ENCODE data around the gene D2HGDH.

Gene D2HGDH

DNA sequence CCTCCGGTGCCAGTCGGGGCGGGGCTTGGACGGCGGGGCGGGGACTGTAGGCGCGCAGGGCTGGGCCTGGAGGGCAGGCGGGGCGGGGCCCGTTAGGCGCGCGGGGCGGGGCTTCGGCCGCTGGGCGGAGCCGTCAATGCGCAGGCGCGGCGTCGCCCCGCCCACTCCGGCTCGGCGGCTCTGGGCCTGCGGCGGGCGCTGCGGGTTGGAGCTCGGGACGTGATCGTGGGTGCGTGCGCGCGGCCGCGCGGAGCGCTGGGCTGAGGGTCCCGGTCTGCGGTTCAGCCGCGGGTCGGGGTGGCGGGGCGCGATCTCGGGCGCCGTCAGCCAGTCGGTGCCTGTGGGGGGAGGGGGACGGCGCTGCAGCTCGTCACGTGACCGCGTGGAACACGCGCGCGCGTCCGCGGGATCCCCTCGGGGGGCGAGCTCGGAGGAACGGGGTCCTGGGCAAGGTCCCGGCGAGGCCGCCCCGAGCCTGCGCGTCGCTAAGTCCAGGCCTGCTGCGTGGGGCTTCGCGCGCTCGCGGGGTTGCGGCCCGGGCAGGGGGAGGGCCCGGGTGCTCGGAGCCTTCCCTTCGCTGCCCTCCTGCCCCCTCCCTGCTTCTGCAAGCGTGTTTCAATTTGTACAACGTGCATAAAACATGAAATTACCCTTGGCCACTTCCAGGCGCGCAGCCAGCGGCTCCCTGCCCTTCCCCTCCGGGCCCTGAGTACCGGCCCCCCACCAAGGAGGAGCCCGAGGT, at the start of gene D2HGDH:
D2HGDH (plus strand) TSS at position 164 of the 742 bp plus-strand sequence. CDS start 595 bp downstream, outside the sequence.
- H3K4me3 ChIP-seq (ENCODE audit: low read depth, low read length), result peak within 1 kb of the TSS; percentile 80
- TF ChIP-seq, protein P1, sequence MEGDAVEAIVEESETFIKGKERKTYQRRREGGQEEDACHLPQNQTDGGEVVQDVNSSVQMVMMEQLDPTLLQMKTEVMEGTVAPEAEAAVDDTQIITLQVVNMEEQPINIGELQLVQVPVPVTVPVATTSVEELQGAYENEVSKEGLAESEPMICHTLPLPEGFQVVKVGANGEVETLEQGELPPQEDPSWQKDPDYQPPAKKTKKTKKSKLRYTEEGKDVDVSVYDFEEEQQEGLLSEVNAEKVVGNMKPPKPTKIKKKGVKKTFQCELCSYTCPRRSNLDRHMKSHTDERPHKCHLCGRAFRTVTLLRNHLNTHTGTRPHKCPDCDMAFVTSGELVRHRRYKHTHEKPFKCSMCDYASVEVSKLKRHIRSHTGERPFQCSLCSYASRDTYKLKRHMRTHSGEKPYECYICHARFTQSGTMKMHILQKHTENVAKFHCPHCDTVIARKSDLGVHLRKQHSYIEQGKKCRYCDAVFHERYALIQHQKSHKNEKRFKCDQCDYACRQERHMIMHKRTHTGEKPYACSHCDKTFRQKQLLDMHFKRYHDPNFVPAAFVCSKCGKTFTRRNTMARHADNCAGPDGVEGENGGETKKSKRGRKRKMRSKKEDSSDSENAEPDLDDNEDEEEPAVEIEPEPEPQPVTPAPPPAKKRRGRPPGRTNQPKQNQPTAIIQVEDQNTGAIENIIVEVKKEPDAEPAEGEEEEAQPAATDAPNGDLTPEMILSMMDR (IDR thresholded peaks at IDR 0.05; ENCODE audit: low read depth, low read length), result no peak

DNA sequence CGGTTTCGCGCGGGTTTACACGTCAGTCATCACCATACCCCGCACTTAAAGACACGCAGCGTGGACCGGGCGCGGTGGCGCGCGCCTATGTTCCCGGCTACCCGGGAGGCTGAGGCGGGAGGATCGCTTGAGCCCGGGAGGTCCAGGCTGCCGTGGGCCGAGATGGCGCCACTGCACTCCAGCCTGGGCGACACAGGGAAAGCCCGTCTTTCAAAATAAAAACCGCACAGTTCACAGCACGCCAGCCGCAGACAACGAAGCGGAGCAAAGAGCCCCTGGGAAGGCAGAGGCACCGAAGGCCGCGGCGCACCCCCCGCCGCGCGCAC, 48.1 kb upstream of the D2HGDH start:
- H3K4me3 ChIP-seq (ENCODE audit: low read depth, low read length), result peak overlapping the region; percentile 95
- TF ChIP-seq, protein P1 (IDR thresholded peaks at IDR 0.05; ENCODE audit: low read depth, low read length), result no peak

DNA sequence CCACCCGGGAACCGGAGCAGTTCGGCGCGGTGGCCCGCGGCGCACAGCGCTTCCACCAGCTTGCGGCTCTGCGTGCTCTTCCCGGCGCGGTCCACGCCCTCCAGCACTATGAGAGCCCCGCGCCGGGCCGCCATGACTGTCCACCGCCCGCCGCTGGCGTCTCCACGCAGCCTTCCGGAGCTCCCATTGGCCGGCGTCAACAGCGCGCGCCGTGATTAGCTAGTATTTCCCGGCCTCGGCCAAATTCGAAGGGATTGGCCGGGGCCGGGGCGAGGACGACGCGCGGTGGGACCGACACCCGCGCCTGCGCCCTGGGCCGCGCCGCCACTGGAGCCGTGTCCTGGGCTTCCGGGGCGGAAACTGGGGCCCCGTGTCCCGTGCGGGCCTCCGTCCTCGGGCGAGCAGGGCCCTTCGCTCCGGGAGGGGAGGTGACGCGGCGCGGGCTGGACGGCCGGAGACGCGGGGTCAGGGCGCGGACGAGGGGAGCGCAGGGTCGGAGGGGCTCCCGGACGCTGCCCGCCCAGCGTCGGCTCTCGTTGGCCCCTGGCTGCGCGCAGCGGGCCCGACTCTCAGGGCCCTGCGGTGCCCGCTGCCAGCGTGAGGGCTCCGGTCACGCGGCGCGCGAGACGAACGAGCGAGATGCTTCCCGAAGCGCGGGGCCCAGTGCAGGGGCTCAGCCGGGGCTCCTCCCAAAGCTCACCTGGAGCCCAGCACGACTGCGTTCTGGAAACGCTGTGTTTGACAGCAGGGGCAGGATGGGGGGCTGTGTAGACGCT, 47.6 kb upstream of the D2HGDH start, which contains the start of gene DTYMK:
DTYMK (minus strand) TSS at position 166 of the 776 bp plus-strand sequence; CDS start at position 134, 32 bp downstream.
- TF ChIP-seq, protein P1 (IDR thresholded peaks at IDR 0.05; ENCODE audit: low read depth, low read length), result no peak

DNA sequence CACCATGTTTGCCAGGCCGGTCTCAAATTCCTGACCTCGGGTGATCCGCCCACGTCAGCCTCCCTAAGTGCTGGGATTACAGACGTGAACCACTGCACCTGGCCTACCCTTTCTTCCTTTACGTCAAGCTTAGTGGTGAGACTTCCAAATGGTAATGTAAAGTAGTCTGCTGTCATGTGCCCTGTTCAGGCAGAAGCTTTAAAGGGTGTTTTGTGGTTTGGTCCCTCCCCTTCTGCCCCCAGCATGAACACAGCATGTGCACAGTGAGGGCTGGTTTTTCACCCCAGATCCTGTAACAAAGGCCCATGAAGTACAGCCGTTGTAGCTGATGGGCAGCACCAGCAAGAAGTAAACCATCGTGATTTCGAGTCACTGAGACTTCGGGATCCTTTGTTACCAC, 45.1 kb upstream of the D2HGDH start:
- TF ChIP-seq, protein P1 (IDR thresholded peaks at IDR 0.05; ENCODE audit: low read depth, low read length), result no peak
- H3K4me3 ChIP-seq (ENCODE audit: low read depth, low read length), result no peak overlapping the region

More for the DNA sequence above, 47.6 kb upstream of the D2HGDH start, which contains the start of gene DTYMK:
- peak within 1 kb of the TSS; percentile 95 for H3K4me3 ChIP-seq (ENCODE audit: low read depth, low read length)

DNA sequence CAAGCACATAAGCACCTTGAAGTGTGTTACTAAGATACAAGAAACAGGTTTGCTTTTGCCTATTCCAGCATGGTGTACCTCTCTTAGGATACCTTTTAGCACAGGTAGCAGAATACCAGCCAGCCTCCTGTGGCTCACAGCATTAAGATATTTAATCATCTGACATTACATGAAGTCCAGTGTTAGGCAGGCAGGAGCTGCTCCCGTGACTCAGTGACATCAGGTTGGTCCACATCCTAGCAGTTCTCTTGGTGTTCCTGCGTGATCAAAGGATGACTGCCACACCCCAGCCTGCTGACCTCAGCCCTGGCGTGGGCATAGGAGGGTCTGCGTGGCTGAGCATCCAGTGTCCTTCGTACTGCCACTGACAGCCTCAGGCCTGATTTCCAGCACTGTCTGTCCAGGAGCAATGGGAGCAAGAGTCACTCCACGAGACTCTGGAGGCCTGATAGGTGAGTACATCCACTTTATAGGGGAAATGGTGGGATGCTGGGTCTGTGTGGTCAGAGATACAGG, 44.2 kb upstream of the D2HGDH start:
- no peak overlapping the region for H3K4me3 ChIP-seq (ENCODE audit: low read depth, low read length)
- TF ChIP-seq, protein P1 (IDR thresholded peaks at IDR 0.05; ENCODE audit: low read depth, low read length), result no peak

DNA sequence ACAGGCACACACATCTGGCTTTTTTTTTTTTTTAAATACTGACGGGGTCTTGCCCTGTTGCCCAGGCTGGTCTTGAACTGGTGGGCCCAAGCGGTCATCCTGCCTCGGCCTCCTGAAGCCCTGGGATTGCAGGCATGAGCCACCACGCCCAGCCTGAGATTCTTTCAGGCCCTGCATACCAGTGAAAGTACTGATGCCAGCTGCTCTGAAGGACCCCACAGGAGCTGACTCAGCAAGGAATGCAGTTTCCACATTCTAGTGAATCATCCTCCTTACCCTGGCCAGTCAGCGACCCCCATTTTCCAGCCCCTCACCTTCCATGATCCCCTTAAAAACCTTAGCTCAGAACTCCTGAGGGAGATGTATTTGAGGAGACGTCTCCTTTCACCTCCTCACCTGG, 42.0 kb upstream of the D2HGDH start:
- TF ChIP-seq, protein P1 (IDR thresholded peaks at IDR 0.05; ENCODE audit: low read depth, low read length), result no peak
- H3K4me3 ChIP-seq (ENCODE audit: low read depth, low read length), result no peak overlapping the region

DNA sequence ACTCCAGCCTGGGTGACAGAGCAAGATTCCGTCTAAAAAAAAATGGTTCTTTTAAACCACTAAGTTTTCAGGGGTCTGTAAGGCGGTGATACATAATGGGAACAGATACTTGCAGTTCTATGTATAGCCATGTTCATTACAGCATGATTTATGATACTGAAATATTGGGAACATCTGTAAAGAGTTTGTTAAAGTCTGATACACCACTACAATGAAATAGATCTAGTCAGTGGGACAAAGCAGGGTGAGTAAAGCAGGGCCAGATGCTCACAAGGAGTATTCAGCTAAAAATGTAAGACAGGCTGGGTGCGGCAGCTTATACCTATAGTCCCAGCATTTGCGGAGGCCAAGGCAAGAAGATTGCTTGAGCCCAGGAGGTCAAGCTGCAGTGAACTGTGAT, 38.8 kb upstream of the D2HGDH start:
- TF ChIP-seq, protein P1 (IDR thresholded peaks at IDR 0.05; ENCODE audit: low read depth, low read length), result no peak
- no peak overlapping the region for H3K4me3 ChIP-seq (ENCODE audit: low read depth, low read length)
